Activated CD4-positive, alpha-beta T cell treated with anti-CD3 and anti-CD28 coated beads for 1 hour (primary cell): ENCODE data around the gene MITD1.
A peak's percentile ranks its signal among the peaks of the same experiment; 100 is the strongest.
"Not testable (repeated sequence)": the region's sequence is repeated elsewhere in the genome, so short reads cannot be mapped to it uniquely, and the experiment has no call there.

ENCODE experiments used
- DNase-seq: peaks from one replicate; pipeline ENCODE4 v3.0.0-alpha.2; 2020

The MITD1 gene

DNA sequence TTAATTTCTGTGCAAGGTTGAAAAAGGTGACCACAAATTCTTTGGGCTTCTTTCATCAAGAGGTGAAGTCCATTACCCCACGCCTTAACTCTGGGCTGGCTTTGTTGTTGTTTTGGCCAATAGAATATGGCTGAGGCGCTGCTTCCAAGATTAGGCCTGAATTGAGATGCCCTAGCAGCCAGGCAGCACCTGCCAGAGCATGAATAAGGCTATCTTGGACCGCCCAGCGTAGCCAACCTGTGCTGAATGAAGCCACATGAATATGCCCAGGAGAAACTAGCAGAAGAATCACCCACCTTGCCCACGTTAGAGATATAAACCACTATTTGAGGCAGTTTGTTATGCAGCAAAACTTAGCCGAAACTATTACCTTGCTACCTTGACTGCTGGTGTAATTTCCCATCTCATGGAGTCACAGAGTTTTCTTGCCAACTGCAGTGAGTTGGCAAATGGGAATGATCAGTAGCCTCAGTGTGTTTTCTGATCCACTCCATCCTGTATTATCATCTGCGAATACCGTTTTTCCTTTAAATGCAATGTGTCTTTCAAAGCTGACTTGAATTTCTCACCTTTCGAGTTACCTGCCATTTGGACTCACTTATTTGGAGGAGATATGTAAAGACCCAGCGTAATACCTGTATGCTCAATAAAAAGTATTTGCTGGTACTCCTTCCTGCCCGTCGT is 26.8 kb downstream of the MITD1 start:
- no peak for DNase-seq

DNA sequence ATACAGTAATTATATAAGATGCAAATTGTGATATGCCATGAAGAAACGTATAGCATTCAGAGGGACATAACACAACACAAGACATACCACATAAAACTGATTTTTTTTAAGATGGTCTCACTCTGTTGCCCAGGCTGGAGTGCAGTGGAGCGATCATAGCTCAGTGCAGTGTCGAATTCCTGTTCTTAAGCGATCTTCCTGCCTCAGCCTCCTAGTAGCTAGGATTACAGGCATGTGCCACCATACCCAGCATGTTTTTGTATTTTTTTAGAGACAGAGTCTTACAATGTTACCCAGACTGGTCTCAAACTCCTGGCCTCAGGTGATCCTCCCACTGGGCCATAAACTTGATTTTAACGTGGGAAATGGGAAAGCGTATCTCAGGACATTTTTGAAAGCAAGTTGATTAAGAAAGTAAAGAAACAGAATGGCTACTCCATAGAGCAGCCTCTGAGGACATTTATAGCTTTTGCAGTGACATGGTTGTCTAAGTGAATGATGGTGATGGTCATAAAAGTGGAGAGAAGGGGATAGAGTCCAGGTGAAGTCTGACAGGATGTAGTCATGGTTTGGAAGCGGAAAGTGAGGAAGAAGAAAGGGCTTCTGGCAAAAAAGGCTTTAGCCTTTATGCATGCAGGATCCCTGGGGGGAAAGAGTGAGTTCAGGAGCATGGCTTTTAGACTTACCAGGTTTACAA is 28.5 kb downstream of the MITD1 start:
- no peak for DNase-seq

DNA sequence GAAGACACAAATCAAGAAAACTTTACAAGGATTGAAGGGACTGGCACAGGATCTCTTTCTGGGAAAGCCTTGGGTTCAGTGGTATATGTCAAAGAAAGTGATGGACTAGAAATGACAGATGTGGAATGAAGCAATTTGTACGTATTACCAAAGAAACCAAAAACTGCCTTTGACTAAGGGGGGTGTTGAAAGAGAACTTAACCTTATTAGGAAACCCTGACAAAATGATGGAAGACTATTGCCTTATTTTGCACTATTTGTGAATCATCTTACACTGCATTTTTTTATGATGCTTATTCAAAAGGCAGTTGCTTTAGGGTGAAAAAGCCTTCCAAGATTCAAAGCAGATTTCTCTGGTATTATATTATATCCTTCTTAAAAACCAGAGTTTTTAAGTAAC is 30.2 kb downstream of the MITD1 start:
- no peak for DNase-seq

DNA sequence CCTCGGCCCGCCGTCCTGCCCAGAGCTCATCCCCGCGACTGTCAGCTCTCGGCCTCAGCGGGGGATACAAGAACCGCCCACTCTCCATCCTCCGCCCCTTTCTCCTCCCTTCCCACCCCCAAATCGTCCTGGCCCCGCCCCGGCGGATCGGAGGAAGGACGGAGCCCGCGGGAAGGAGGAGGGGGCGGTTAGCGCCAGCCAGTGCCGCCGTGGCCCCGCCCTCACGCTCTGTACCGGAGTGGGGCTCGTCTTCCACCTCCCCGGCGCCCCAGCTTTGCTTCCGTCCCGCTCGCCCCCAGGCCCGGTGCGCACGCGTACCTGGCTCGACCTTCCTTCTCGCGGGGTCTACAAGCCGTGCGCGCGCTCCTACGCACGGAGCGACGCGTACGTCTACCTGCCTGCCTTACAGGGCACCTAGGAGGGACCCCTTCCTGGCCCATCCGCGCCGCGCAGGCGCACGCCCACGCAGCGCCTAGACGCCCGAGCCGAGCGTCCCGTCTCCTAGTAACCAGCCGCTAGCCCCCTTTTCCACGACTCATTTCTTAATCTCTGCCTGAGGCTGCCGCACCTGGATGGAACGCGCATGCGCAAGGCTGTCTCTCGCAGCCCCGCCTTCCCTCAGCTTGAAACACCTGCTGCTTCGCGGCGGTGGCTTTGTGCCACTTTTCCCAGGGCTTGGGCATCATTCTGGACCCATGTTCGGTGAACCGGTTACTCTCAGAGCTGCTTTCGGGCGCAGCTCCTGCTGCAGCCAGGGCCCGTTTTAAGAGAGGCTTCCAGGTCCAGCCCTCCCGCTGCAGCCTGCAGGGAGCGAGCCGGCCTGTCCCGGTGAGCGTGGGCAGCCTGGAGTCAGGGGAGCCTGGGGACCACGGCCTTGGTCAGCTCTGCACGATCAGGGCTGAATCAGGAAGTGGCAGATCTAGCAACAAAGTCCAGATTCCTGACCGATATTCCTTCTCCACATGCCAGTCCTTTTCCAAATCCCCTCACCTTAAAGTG is 39.4 kb downstream of the MITD1 start, which contains the start of gene C2orf15:
TSS of gene C2orf15 (plus strand) at position 598 of the 999 bp plus-strand sequence. CDS start 8,852 bp downstream, outside the sequence.
- peak; percentile 95 for DNase-seq

DNA sequence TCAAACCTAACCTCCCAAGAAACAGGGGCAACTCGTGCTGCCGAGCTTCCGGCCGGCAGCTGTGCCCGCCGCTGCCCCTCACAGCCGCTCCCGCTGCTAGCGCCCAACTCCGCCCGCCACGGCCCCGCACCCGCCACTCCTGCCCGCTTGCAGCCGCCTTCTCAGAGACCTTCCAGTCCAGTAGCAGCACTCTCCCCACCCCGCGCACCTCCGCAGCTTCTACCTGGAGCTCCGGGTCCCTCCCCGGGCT is 40.1 kb downstream of the MITD1 start:
- no peak for DNase-seq

DNA sequence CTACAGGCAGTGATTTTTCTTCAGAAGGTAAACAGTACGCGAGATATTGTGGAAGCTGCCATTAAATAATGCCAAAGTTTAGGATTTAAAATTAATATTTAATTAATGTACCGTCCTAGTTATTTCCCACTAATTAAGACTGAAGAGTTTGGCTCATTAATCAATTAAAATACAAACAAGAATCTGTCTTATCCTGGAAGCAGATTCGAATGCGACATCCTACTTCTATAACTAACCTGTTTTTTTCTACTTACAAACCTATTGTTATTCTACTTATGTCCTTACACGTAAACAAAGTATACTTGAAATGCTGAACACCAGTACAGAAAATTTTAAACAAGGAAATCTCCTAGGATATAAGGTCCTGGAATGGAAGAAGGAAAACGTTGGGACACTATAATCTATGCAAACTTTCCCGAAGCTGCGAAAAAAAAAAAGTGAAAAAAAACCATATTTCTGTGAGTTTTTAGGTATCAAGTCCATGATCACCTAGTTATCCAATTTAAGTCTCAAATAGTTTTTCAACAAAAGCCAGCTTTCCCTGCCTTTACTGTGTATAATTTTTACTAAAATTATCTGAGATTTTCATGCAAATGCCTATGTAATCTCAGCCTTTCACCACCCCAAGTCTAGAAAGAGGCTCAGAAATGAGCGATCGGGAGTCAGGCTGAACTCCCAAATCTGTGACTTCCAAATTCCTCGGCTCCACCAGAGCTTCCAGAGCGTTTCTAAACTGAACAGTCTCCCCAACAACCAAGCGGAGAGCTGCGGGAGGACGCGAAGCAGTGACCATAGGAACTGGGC is 40.6 kb downstream of the MITD1 start:
- DNase-seq: no peak

DNA sequence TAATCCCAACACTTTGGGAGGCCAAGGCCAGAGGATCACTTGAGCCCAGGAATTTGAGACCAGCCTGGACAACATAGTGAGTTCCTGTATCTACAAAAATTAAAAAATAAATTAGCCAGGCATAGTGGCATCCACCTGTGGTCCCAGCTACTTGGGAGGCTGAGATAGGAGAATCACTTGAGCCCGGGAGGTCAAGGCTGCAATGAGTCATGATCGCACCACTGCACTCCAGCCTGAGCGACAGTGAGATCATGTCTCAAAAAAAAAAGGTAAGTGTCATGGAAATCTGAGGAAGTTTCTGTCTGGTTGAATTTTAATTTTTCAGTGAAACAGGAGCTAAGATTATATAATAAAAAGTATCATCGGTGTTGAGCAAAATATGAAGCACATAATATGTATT is 41.9 kb downstream of the MITD1 start:
- DNase-seq: no peak

DNA sequence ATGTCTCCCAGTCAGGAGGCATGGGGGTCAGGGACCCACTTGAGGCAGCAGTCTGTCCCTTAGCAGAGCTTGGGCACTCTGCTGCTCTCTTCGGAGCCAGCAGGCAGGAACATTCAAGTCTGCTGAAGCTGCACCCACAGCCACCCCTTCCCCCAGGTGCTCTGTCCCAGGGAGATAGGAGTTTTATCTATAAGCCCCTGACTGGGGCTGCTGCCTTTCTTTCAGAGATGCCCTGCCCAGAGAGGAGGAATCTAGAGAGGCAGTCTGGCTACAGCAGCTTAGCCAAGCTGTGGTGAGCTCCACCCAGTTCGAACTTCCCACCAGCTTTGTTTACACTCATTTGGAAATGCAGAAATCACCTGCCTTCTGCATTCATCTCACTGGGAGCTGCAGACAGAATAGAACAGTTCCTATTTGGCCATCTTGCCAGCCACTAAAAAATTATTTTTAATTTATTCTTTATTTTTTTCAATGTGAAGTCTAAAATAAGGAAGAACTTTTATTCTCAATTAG is 45.8 kb downstream of the MITD1 start:
- not testable (repeated sequence) for DNase-seq

DNA sequence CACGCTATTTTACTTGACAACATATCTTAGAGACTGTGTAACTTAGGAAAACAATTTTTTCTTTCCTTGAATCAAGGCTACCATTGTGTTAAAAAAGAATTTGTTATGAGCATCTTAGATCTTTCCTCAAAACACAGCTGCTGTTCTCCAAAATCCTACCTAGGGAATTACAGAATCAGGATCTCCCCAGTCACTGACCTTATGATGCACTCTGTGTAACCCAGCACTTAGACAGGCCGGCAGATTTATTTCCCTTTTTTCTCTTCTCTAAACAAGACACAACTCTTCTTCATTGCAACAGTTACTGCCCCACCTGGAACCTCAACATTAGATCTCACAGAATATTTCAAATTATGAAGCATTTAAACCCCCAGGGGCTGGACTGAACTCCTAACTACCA is 52.9 kb downstream of the MITD1 start:
- DNase-seq: no peak
